ENCODE results near the gene MLXIP.
A peak's percentile ranks its signal among the peaks of the same experiment; 100 is the strongest.

DNA sequence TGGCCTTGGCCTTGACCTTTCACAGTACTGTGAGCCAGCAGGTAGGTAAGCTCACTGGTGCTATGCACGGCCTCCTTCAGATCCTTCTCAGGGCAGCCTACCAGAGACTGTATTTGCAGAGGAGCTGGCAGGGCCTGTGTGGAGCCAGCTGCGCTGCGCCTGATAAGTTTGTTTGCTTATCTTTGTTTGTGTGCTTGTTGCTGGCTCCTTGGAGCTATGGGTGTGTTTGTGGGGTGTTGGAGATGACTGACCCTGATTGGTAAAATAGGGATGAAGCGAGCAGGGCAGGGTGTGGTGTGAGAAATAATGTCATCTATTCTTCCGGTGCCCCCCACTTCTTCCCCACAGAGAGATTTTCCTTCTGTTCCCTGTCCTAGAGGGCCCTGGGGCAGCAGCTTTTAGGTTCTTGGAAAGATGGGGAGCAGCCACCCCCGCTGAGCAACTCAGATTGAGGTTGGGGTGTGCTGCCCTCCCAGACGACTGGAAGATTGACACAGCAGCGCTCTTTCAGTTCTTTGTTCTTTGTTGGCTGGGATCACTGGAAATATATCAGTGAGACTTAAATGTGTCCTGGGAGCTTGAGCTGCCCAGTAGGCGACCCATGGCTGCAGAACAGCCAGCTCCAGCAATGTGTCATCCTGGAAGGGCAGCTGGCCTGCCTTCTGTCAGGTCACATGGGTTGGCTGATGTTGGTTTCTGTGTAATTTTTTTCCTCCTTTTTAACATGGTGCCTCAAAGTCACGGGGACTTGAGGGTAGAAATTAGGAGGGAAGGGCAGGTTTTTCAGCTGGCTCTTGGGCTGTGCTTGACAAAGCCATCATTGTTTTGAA is 19.6 kb downstream of the MLXIP start:
- TF ChIP-seq, protein P1, sequence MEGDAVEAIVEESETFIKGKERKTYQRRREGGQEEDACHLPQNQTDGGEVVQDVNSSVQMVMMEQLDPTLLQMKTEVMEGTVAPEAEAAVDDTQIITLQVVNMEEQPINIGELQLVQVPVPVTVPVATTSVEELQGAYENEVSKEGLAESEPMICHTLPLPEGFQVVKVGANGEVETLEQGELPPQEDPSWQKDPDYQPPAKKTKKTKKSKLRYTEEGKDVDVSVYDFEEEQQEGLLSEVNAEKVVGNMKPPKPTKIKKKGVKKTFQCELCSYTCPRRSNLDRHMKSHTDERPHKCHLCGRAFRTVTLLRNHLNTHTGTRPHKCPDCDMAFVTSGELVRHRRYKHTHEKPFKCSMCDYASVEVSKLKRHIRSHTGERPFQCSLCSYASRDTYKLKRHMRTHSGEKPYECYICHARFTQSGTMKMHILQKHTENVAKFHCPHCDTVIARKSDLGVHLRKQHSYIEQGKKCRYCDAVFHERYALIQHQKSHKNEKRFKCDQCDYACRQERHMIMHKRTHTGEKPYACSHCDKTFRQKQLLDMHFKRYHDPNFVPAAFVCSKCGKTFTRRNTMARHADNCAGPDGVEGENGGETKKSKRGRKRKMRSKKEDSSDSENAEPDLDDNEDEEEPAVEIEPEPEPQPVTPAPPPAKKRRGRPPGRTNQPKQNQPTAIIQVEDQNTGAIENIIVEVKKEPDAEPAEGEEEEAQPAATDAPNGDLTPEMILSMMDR (IDR thresholded peaks at IDR 0.05) = peak in 1 of 6 experiments; percentile 10
- TF ChIP-seq POLR2A (IDR thresholded peaks at IDR 0.05) = peak in 1 of 2 donors; percentile 33
